ENCODE measurements around the gene CDC14A. TPM values are rescaled to one million over a fixed set of nuclear protein-coding genes. Genes with fewer than 3 reads are reported as not detected.

The CDC14A gene
- total and polyA plus RNA-seq, 2 of the 8 experiments (the other 6 are each of a cell fraction or from before 2014, with no cell fraction given): 3.2 to 8.9 TPM

DNA sequence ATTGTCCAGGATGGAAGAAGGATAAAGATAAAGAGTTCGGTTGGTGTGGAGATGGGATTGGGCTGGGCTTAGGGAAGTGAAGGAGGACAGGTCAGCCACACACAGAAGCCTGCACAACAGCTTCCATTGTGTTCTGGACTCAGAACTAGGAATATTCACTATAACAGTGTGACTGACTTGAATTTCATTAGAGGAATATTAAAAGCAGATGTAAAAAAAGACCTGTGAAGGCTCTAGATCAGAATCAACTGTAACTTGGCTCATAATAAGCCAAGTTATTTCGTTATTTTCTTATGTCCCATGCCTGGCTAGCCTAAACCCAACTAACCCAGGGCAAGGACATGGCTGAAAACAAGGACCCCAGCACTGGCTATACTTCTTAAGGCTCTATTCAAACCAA is 129.0 kb downstream of the CDC14A start:
- H3K18ac ChIP-seq (ENCODE audit: extremely low read depth, low read length): no peak overlapping the region
- no peaks in the 10 kb centered on the region for H3K79me1 ChIP-seq (ENCODE audit: low read depth, low read length)
- no peak overlapping the region for H2BK5ac ChIP-seq (ENCODE audit: low read depth, low read length)
- H3K9me3 ChIP-seq (ENCODE audit: insufficient read depth in 2 of 2, low read depth in 1 of 2, low read length in 1 of 2): no peaks in the 10 kb centered on the region
- H4K5ac ChIP-seq (ENCODE audit: insufficient read length, low read depth, low read length): no peak overlapping the region
- H3K4me1 ChIP-seq (replicated peaks in 1 of 4; ENCODE audit: control insufficient read depth in 3 of 4, insufficient read depth in 4 of 4, low read length in 3 of 4): peaks cover 0 to 3% (median 0%) of the 10 kb centered on the region in 4 experiments; a peak in 1 of 7 replicates
- H3K9ac ChIP-seq (replicated peaks in 1 of 4; ENCODE audit: extremely low read depth in 1 of 4, low read depth in 3 of 4, low read length in 3 of 4): no peak overlapping the region
- TF ChIP-seq CTBP2 (IDR thresholded peaks at IDR 0.05; ENCODE audit: borderline replicate concordance, insufficient read depth, insufficient read length, low read length) (no peak), SIX5 (IDR thresholded peaks at IDR 0.05; ENCODE audit: low read depth, low read length) (no peak), SP2 (IDR thresholded peaks at IDR 0.05; ENCODE audit: low read length) (no peak), SIN3A (conservative IDR thresholded peaks at IDR 0.05 in 1 of 2, IDR thresholded peaks at IDR 0.05 in 1 of 2; ENCODE audit: low read depth in 1 of 2, low read length in 2 of 2) (no peak), SRF (IDR thresholded peaks at IDR 0.05; ENCODE audit: low read depth, low read length) (no peak), GTF2F1 (IDR thresholded peaks at IDR 0.05; ENCODE audit: borderline replicate concordance, low read depth, low read length) (no peak), JUND (IDR thresholded peaks at IDR 0.05; ENCODE audit: low read length) (no peak), NANOG (IDR thresholded peaks at IDR 0.05; ENCODE audit: insufficient read depth, low read depth, low read length, poor library complexity, severe bottlenecking) (no peak), GABPA (IDR thresholded peaks at IDR 0.05; ENCODE audit: borderline replicate concordance, insufficient read depth, low read length) (no peak), RFX5 (IDR thresholded peaks at IDR 0.05; ENCODE audit: borderline replicate concordance, low read depth, low read length) (no peak), FOSL1 (IDR thresholded peaks at IDR 0.05; ENCODE audit: insufficient read depth, low read depth, low read length) (no peak)
- TF ChIP-seq, protein P1, sequence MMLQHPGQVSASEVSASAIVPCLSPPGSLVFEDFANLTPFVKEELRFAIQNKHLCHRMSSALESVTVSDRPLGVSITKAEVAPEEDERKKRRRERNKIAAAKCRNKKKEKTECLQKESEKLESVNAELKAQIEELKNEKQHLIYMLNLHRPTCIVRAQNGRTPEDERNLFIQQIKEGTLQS (IDR thresholded peaks at IDR 0.05; ENCODE audit: insufficient read depth, low read depth, low read length): no peak
- TF ChIP-seq, protein P2, sequence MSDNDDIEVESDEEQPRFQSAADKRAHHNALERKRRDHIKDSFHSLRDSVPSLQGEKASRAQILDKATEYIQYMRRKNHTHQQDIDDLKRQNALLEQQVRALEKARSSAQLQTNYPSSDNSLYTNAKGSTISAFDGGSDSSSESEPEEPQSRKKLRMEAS (IDR thresholded peaks at IDR 0.05): no peak
- no peak overlapping the region for H2BK15ac ChIP-seq (ENCODE audit: low read length)
- no peaks in the 10 kb centered on the region for H3K27me3 ChIP-seq (replicated peaks in 1 of 4; ENCODE audit: control insufficient read depth in 3 of 4, extremely low read depth in 1 of 4, insufficient read depth in 3 of 4, low read length in 3 of 4)
- H4K91ac ChIP-seq (replicated peaks; ENCODE audit: insufficient read length, low read length): no peak overlapping the region
- no peak overlapping the region for H3K4me3 ChIP-seq (ENCODE audit: extremely low read depth in 1 of 4, insufficient read depth in 2 of 4, low read depth in 3 of 4, low read length in 4 of 4)
- H3K27ac ChIP-seq (ENCODE audit: low read depth, low read length): no peak overlapping the region
- no peak overlapping the region for H2AFZ ChIP-seq (ENCODE audit: low read length)
- ChIA-PET POLR2A (ENCODE audit: partially characterized antibody) (no interaction called here), CTCF (ENCODE audit: partially characterized antibody) (no interaction called here)
- H3K56ac ChIP-seq (replicated peaks; ENCODE audit: insufficient read length, low read depth, low read length): no peak overlapping the region
- H3K4ac ChIP-seq (replicated peaks; ENCODE audit: insufficient read length, low read depth, low read length): no peak overlapping the region
- no peak overlapping the region for H3K14ac ChIP-seq (ENCODE audit: insufficient read length)
- FAIRE-seq: no peak
- H3K23me2 ChIP-seq (ENCODE audit: low read depth, low read length): no peaks in the 10 kb centered on the region
- H3K79me2 ChIP-seq (ENCODE audit: control insufficient read depth in 1 of 2, insufficient read depth in 2 of 2, low read length in 2 of 2): no peaks in the 10 kb centered on the region
- no peak overlapping the region for H4K8ac ChIP-seq (ENCODE audit: extremely low read depth, insufficient read depth, low read length)
- no peaks in the 10 kb centered on the region for H3K36me3 ChIP-seq (ENCODE audit: control insufficient read depth in 2 of 4, insufficient read depth in 4 of 4, low read length in 3 of 4)
- no peak for DNase-seq (ENCODE audit: low read depth in 1 of 2, low spot score in 2 of 2)
- H2BK20ac ChIP-seq (ENCODE audit: low read length): no peak overlapping the region
- H2BK120ac ChIP-seq (replicated peaks; ENCODE audit: low read depth, low read length): no peak overlapping the region
- no peak overlapping the region for H3K23ac ChIP-seq (ENCODE audit: insufficient read length)
- H4K20me1 ChIP-seq (replicated peaks in 1 of 2; ENCODE audit: control insufficient read depth in 1 of 2, insufficient read depth in 2 of 2, low read length in 2 of 2): peaks cover 0 to 2% of the 10 kb centered on the region in 2 experiments
- H3K4me2 ChIP-seq (ENCODE audit: insufficient read depth in 1 of 2, low read depth in 2 of 2, low read length in 2 of 2): no peak overlapping the region
- H2BK12ac ChIP-seq (ENCODE audit: low read depth, low read length): no peak overlapping the region
- 77 to 100% methylated on average over 1 to 2 of the region's 2 CpGs for whole genome bisulfite sequencing, 2 experiments (ENCODE audit: extremely low coverage in 1 of 2, insufficient coverage in 1 of 2, insufficient read length in 1 of 2, insufficient replicate concordance in 2 of 2, low coverage in 1 of 2, low lambda C conversion rate in 2 of 2, missing lambda C conversion rate in 1 of 2)
- H2AK5ac ChIP-seq (ENCODE audit: low read depth, low read length): no peak overlapping the region

All from H1 (cell line).